Measurements from ENCODE around the gene ADAMTS6.
"Not testable (repeated sequence)": the region's sequence is repeated elsewhere in the genome, so short reads cannot be mapped to it uniquely, and the experiment has no call there.

The ADAMTS6 gene

GRCh38 chr5:65366655-65367054 is 115.1 kb downstream of the ADAMTS6 start:
- DNase-seq (ENCODE audit: low read depth): no peak

GRCh38 chr5:65364907-65365306 is 116.8 kb downstream of the ADAMTS6 start:
- no peak for DNase-seq (ENCODE audit: low read depth)

- DNase-seq (ENCODE audit: low read depth): no peak
These were observed 118.2 kb downstream of the ADAMTS6 start for GRCh38 chr5:65363499-65363898.

- no peak for DNase-seq (ENCODE audit: low read depth)
These were observed 121.7 kb downstream of the ADAMTS6 start for GRCh38 chr5:65359981-65360380.

GRCh38 chr5:65359569-65359968 is 122.2 kb downstream of the ADAMTS6 start:
- no peak for DNase-seq (ENCODE audit: low read depth)

GRCh38 chr5:65356274-65356673 is 125.4 kb downstream of the ADAMTS6 start:
- no peak for DNase-seq (ENCODE audit: low read depth)

- no peak for DNase-seq (ENCODE audit: low read depth)
These were observed 126.4 kb downstream of the ADAMTS6 start for GRCh38 chr5:65355301-65355700.

- no peak for DNase-seq (ENCODE audit: low read depth)
These were observed 139.9 kb downstream of the ADAMTS6 start for GRCh38 chr5:65341835-65342234.

GRCh38 chr5:65338606-65339151 is 143.0 kb downstream of the ADAMTS6 start:
- DNase-seq (ENCODE audit: low read depth): no peak

GRCh38 chr5:65334077-65334476 is 147.6 kb downstream of the ADAMTS6 start:
- no peak for DNase-seq (ENCODE audit: low read depth)

- no peak for DNase-seq (ENCODE audit: low read depth)
These were observed 149.1 kb downstream of the ADAMTS6 start for GRCh38 chr5:65332591-65332990.

GRCh38 chr5:65329266-65329665 is 152.5 kb downstream of the ADAMTS6 start:
- no peak for DNase-seq (ENCODE audit: low read depth)

- no peak for DNase-seq (ENCODE audit: low read depth)
These were observed 154.1 kb downstream of the ADAMTS6 start for GRCh38 chr5:65327582-65327981.

GRCh38 chr5:65326922-65327321 is 154.8 kb downstream of the ADAMTS6 start:
- DNase-seq (ENCODE audit: low read depth): no peak

GRCh38 chr5:65324226-65324625 is 157.5 kb downstream of the ADAMTS6 start:
- no peak for DNase-seq (ENCODE audit: low read depth)

GRCh38 chr5:65320704-65321103 is 161.0 kb downstream of the ADAMTS6 start:
- DNase-seq (ENCODE audit: low read depth): not testable (repeated sequence)

- no peak for DNase-seq (ENCODE audit: low read depth)
These were observed 161.5 kb downstream of the ADAMTS6 start for GRCh38 chr5:65320250-65320649.

GRCh38 chr5:65307931-65308330 is 173.8 kb downstream of the ADAMTS6 start:
- DNase-seq (ENCODE audit: low read depth): no peak

GRCh38 chr5:65307088-65307487 is 174.6 kb downstream of the ADAMTS6 start:
- no peak for DNase-seq (ENCODE audit: low read depth)

- DNase-seq (ENCODE audit: low read depth): no peak
These were observed 175.8 kb downstream of the ADAMTS6 start for GRCh38 chr5:65305913-65306312.

GRCh38 chr5:65299861-65300260 is 181.9 kb downstream of the ADAMTS6 start:
- DNase-seq (ENCODE audit: low read depth): no peak

GRCh38 chr5:65296067-65296466 is 185.7 kb downstream of the ADAMTS6 start:
- DNase-seq (ENCODE audit: low read depth): no peak

GRCh38 chr5:65292196-65292595 is 189.5 kb downstream of the ADAMTS6 start:
- no peak for DNase-seq (ENCODE audit: low read depth)

- DNase-seq (ENCODE audit: low read depth): no peak
These were observed 191.0 kb downstream of the ADAMTS6 start for GRCh38 chr5:65290677-65291076.

- no peak for DNase-seq (ENCODE audit: low read depth)
These were observed 193.1 kb downstream of the ADAMTS6 start for GRCh38 chr5:65288657-65289056.
